HEK293 (cell line): ENCODE data around the gene SLC25A31.

Source experiments
- CTCF ChIA-PET: fragments of 350-600 bp; formaldehyde crosslinking; extraction: SDS; loops from one replicate; lab custom pipeline; 2021; ENCODE audit warnings: antibody characterized with exemption; lab: Yijun Ruan, JAX
- POLR2A ChIA-PET: fragments of 300-600 bp; formaldehyde crosslinking; extraction: SDS; loops from one replicate; lab custom pipeline; 2020; ENCODE audit warnings: antibody characterized with exemption, inconsistent platforms; lab: Yijun Ruan, JAX
- H3K27ac ChIP-seq: fragments of 200-500 bp; sonication (Bioruptor generic); 2 replicates; pipeline ENCODE4 v1.5.1; 2014; ENCODE audit warnings: low read depth, low read length, control low read depth, inconsistent platforms; ENCODE audit errors: extremely low read depth
- H3K36me3 ChIP-seq, 2 experiments: fragments of 200-500 bp in 1 of 2; sonication (Bioruptor generic) in 1 of 2; 1 replicate in 1 of 2; 2 replicates in 1 of 2; pipeline ENCODE4 v1.5.1; 2014 to 2017; ENCODE audit warnings: inconsistent platforms in 2 of 2, low read length in 2 of 2; ENCODE audit not compliant: control insufficient read depth in 2 of 2, insufficient read depth in 1 of 2
- H3K4me1 ChIP-seq: fragments of 200-500 bp; sonication (Bioruptor generic); 2 replicates; pipeline ENCODE4 v1.5.1; 2014; ENCODE audit warnings: mild to moderate bottlenecking, low read length, inconsistent platforms; ENCODE audit not compliant: control insufficient read depth, insufficient read depth
- H3K4me3 ChIP-seq: 2 replicates; pipeline ENCODE4 v1.5.1; 2011; ENCODE audit warnings: low read depth, mild to moderate bottlenecking, control low read depth, low read length, moderate library complexity
- H3K9me3 ChIP-seq: fragments of 200-500 bp; sonication (Bioruptor generic); 2 replicates; pipeline ENCODE4 v1.5.1; 2014; ENCODE audit warnings: low read depth, low read length, inconsistent platforms; ENCODE audit not compliant: control insufficient read depth, insufficient read depth
- SETDB1 ChIP-seq: IDR thresholded peaks from one replicate; pipeline ENCODE4 v1.6.1; 2017; ENCODE audit warnings: mild to moderate bottlenecking, low read length, moderate library complexity, mixed read lengths; ENCODE audit not compliant: insufficient read length
- TRIM28 ChIP-seq: IDR thresholded peaks from 2 replicates; pipeline ENCODE4 v1.6.1; 2011; ENCODE audit warnings: low read length, control low read depth, borderline replicate concordance
- ZBTB1 ChIP-seq: fragments of 450-650 bp; formaldehyde crosslinking; IDR thresholded peaks from 2 replicates; pipeline ENCODE4 v1.5.1; 2016; ENCODE audit warnings: missing biosample characterization, missing genetic modification characterization
- ZBTB11 ChIP-seq: fragments of 450-650 bp; formaldehyde crosslinking; conservative IDR thresholded peaks from 2 replicates; pipeline ENCODE4 v1.5.1; 2016; ENCODE audit warnings: low read depth, missing biosample characterization, missing genetic modification characterization
- ZNF2 ChIP-seq: fragments of 450-650 bp; formaldehyde crosslinking; IDR thresholded peaks from 2 replicates; pipeline ENCODE4 v1.5.1; 2016; ENCODE audit warnings: missing biosample characterization, missing genetic modification characterization
- ZNF394 ChIP-seq: fragments of 450-650 bp; formaldehyde crosslinking; IDR thresholded peaks from 2 replicates; pipeline ENCODE4 v1.5.1; 2016; ENCODE audit warnings: missing biosample characterization, missing genetic modification characterization, mild to moderate bottlenecking, moderate library complexity, borderline replicate concordance
- ZNF404 ChIP-seq: fragments of 450-650 bp; formaldehyde crosslinking; IDR thresholded peaks from 2 replicates; pipeline ENCODE4 v1.5.1; 2017; ENCODE audit warnings: missing biosample characterization, missing genetic modification characterization
- ZNF621 ChIP-seq: fragments of 450-650 bp; formaldehyde crosslinking; IDR thresholded peaks from 2 replicates; pipeline ENCODE4 v1.5.1; 2017; ENCODE audit warnings: missing biosample characterization, missing genetic modification characterization
- ZNF660 ChIP-seq: fragments of 450-650 bp; IDR thresholded peaks from 2 replicates; pipeline ENCODE4 v1.5.1; 2018; ENCODE audit warnings: missing biosample characterization, mild to moderate bottlenecking, missing genetic modification characterization
- TF ChIP-seq, protein P1 (sequence below): fragments of 450-650 bp; formaldehyde crosslinking; IDR thresholded peaks from 2 replicates; pipeline ENCODE4 v1.5.0; 2017; ENCODE audit warnings: missing biosample characterization, missing genetic modification characterization, borderline replicate concordance
- TF ChIP-seq, protein P2 (sequence below): fragments of 450-650 bp; formaldehyde crosslinking; IDR thresholded peaks from 2 replicates; pipeline ENCODE4 v1.5.1; 2016; ENCODE audit warnings: missing biosample characterization, missing genetic modification characterization

The SLC25A31 gene

DNA sequence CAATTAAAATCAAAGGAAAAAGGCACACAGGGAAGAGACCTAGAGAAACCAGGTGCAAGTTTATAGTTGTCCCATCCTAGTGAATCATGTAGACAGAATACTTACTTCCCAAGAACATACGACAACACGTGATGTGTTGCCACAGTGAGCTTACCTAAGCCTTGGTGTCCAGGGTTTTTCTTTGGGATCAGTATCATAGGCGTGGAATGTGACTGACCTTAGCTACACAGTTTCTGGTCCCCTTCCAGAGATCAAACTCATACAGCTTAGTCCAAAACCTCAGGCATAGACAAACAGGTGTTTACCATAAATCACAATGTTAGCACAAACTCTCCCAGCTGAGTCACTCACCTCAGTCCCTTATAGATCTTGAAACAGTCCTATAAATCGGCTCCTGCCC is 17.7 kb downstream of the SLC25A31 start (continued):
- TF ChIP-seq, protein P1, sequence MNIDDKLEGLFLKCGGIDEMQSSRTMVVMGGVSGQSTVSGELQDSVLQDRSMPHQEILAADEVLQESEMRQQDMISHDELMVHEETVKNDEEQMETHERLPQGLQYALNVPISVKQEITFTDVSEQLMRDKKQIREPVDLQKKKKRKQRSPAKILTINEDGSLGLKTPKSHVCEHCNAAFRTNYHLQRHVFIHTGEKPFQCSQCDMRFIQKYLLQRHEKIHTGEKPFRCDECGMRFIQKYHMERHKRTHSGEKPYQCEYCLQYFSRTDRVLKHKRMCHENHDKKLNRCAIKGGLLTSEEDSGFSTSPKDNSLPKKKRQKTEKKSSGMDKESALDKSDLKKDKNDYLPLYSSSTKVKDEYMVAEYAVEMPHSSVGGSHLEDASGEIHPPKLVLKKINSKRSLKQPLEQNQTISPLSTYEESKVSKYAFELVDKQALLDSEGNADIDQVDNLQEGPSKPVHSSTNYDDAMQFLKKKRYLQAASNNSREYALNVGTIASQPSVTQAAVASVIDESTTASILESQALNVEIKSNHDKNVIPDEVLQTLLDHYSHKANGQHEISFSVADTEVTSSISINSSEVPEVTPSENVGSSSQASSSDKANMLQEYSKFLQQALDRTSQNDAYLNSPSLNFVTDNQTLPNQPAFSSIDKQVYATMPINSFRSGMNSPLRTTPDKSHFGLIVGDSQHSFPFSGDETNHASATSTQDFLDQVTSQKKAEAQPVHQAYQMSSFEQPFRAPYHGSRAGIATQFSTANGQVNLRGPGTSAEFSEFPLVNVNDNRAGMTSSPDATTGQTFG: no peak
- TF ChIP-seq TRIM28: no peak
- TF ChIP-seq, protein P2, sequence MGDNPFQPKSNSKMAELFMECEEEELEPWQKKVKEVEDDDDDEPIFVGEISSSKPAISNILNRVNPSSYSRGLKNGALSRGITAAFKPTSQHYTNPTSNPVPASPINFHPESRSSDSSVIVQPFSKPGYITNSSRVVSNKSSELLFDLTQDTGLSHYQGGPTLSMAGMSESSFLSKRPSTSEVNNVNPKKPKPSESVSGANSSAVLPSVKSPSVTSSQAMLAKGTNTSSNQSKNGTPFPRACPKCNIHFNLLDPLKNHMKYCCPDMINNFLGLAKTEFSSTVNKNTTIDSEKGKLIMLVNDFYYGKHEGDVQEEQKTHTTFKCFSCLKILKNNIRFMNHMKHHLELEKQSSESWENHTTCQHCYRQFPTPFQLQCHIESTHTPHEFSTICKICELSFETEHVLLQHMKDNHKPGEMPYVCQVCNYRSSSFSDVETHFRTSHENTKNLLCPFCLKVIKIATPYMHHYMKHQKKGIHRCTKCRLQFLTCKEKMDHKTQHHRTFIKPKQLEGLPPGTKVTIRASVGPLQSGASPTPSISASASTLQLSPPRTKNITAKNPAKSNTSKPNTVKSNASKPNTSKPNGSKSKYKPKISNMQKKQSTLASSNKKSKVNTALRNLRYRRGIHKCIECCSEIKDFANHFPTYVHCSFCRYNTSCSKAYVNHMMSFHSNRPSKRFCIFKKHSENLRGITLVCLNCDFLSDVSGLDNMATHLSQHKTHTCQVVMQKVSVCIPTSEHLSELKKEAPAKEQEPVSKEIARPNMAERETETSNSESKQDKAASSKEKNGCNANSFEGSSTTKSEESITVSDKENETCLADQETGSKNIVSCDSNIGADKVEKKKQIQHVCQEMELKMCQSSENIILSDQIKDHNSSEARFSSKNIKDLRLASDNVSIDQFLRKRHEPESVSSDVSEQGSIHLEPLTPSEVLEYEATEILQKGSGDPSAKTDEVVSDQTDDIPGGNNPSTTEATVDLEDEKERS (tag by site-specific recombination): no peak
- no peak for TF ChIP-seq ZBTB11 (tag by site-specific recombination)

DNA sequence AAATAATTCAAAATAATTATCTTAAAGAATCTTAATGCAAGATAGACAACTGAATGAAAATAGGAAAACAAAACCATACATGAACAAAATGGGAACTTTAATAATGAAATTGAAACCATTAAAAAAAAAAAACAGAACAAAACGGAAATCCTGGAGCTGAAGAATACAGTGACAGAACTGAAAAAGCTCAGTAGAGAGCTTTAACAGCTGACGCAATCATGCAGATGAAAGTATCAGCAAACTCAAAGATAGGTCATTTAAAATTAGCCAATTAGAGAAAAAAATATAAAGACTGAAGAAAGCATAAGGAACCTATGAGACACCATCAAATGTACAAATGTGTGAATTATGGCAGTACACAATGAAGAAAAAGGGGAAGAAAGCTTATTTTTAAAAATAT is 18.8 kb downstream of the SLC25A31 start:
- H3K9me3 ChIP-seq: no peaks in the 10 kb centered on the region
- ChIA-PET CTCF (interaction anchor here (1.1 to 1.6 kb wide), 2 partner anchors 16 to 17 kb away, joined by 3 read pairs; no protein-coding TSS in a partner anchor), POLR2A (no interaction called here)
- no peak overlapping the region for H3K4me3 ChIP-seq
- H3K36me3 ChIP-seq: no peaks in the 10 kb centered on the region
- no peak overlapping the region for H3K27ac ChIP-seq
- H3K4me1 ChIP-seq: no peaks in the 10 kb centered on the region
- TF ChIP-seq ZNF621 (tag by site-specific recombination) (no peak), ZNF404 (tag by site-specific recombination) (no peak), SETDB1 (peak; percentile 83)

DNA sequence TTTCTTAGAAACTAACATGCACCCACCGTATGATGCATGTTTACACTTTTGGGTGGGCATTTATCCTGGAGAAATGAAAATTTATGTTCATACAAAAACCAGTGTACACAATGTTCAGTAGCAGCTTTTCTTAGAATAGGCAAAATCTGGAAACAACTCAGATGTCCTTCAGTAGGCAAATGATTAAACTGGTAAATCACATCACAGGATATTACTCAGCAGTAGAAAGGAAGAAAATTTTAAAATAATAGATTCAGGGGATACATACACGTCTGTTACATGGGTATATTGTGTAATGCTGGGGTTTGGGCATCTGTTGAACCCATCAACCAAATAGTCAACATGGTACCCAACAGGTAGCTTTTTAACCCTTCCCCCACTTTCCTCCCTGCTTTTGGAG is 26.7 kb downstream of the SLC25A31 start:
- H3K9me3 ChIP-seq: no peaks in the 10 kb centered on the region
- ChIA-PET POLR2A (no interaction called here), CTCF (interaction anchor here (0.9 to 1.2 kb wide), 2 partner anchors 17 to 25 kb away, joined by 3 to 6 read pairs; no protein-coding TSS in a partner anchor)
- no peak overlapping the region for H3K27ac ChIP-seq
- no peak for TF ChIP-seq ZNF394 (tag by site-specific recombination)
- no peak for TF ChIP-seq ZBTB1
- no peak for TF ChIP-seq ZNF2 (tag by site-specific recombination)
- TF ChIP-seq ZNF660 (tag by site-specific recombination): no peak
- H3K4me3 ChIP-seq: no peak overlapping the region
- H3K36me3 ChIP-seq: no peaks in the 10 kb centered on the region
- H3K4me1 ChIP-seq: no peaks in the 10 kb centered on the region
